HEK293 (cell line): Measurements from ENCODE around the gene PLEKHA6.

Experiments used
- CTCF ChIA-PET: fragments of 350-600 bp; formaldehyde crosslinking; extraction: SDS; loops from one replicate; lab custom pipeline; 2021; ENCODE audit warnings: antibody characterized with exemption; lab: Yijun Ruan, JAX
- POLR2A ChIA-PET: fragments of 300-600 bp; formaldehyde crosslinking; extraction: SDS; loops from one replicate; lab custom pipeline; 2020; ENCODE audit warnings: antibody characterized with exemption, inconsistent platforms; lab: Yijun Ruan, JAX
- H3K27ac ChIP-seq: fragments of 200-500 bp; sonication (Bioruptor generic); 2 replicates; pipeline ENCODE4 v1.5.1; 2014; ENCODE audit warnings: low read depth, low read length, control low read depth, inconsistent platforms; ENCODE audit errors: extremely low read depth
- H3K36me3 ChIP-seq, 2 experiments: fragments of 200-500 bp in 1 of 2; sonication (Bioruptor generic) in 1 of 2; 1 replicate in 1 of 2; 2 replicates in 1 of 2; pipeline ENCODE4 v1.5.1; 2014 to 2017; ENCODE audit warnings: inconsistent platforms in 2 of 2, low read length in 2 of 2; ENCODE audit not compliant: control insufficient read depth in 2 of 2, insufficient read depth in 1 of 2
- H3K4me1 ChIP-seq: fragments of 200-500 bp; sonication (Bioruptor generic); 2 replicates; pipeline ENCODE4 v1.5.1; 2014; ENCODE audit warnings: mild to moderate bottlenecking, low read length, inconsistent platforms; ENCODE audit not compliant: control insufficient read depth, insufficient read depth
- H3K4me3 ChIP-seq: 2 replicates; pipeline ENCODE4 v1.5.1; 2011; ENCODE audit warnings: low read depth, mild to moderate bottlenecking, control low read depth, low read length, moderate library complexity
- H3K9me3 ChIP-seq: fragments of 200-500 bp; sonication (Bioruptor generic); 2 replicates; pipeline ENCODE4 v1.5.1; 2014; ENCODE audit warnings: low read depth, low read length, inconsistent platforms; ENCODE audit not compliant: control insufficient read depth, insufficient read depth
- GFI1B ChIP-seq: fragments of 450-650 bp; formaldehyde crosslinking; IDR thresholded peaks from 2 replicates; pipeline ENCODE4 v1.5.1; 2016; ENCODE audit warnings: missing biosample characterization, missing genetic modification characterization
- YY1 ChIP-seq: fragments of 450-650 bp; formaldehyde crosslinking; IDR thresholded peaks from 2 replicates; pipeline ENCODE4 v1.5.1; 2018; ENCODE audit warnings: missing biosample characterization, missing genetic modification characterization
- ZBTB10 ChIP-seq: fragments of 450-650 bp; formaldehyde crosslinking; IDR thresholded peaks from 2 replicates; pipeline ENCODE4 v1.5.1; 2016; ENCODE audit warnings: missing biosample characterization, missing genetic modification characterization
- ZBTB17 ChIP-seq: fragments of 450-650 bp; formaldehyde crosslinking; IDR thresholded peaks from 2 replicates; pipeline ENCODE4 v1.5.1; 2016; ENCODE audit warnings: missing biosample characterization, missing genetic modification characterization
- ZNF148 ChIP-seq: fragments of 450-650 bp; formaldehyde crosslinking; IDR thresholded peaks from 2 replicates; pipeline ENCODE4 v1.5.0; 2017; ENCODE audit warnings: missing biosample characterization, missing genetic modification characterization, borderline replicate concordance
- ZNF174 ChIP-seq: fragments of 450-650 bp; formaldehyde crosslinking; IDR thresholded peaks from 2 replicates; pipeline ENCODE4 v1.5.0; 2017; ENCODE audit warnings: missing biosample characterization, mild to moderate bottlenecking, missing genetic modification characterization
- ZNF184 ChIP-seq: fragments of 450-650 bp; IDR thresholded peaks from 2 replicates; pipeline ENCODE4 v1.5.1; 2018; ENCODE audit warnings: missing biosample characterization, mild to moderate bottlenecking, missing genetic modification characterization
- ZNF23 ChIP-seq: fragments of 450-650 bp; formaldehyde crosslinking; IDR thresholded peaks from 2 replicates; pipeline ENCODE4 v1.5.1; 2016; ENCODE audit warnings: missing biosample characterization, missing genetic modification characterization, borderline replicate concordance
- ZNF324 ChIP-seq: fragments of 450-650 bp; formaldehyde crosslinking; IDR thresholded peaks from 2 replicates; pipeline ENCODE4 v1.5.1; 2016; ENCODE audit warnings: missing biosample characterization, missing genetic modification characterization
- ZNF623 ChIP-seq: fragments of 450-650 bp; formaldehyde crosslinking; IDR thresholded peaks from 2 replicates; pipeline ENCODE4 v1.5.1; 2016; ENCODE audit warnings: missing biosample characterization, missing genetic modification characterization
- ZNF639 ChIP-seq: fragments of 450-650 bp; formaldehyde crosslinking; IDR thresholded peaks from 2 replicates; pipeline ENCODE4 v1.5.1; 2016; ENCODE audit warnings: missing biosample characterization, missing genetic modification characterization
- ZNF654 ChIP-seq: fragments of 450-650 bp; formaldehyde crosslinking; IDR thresholded peaks from 2 replicates; pipeline ENCODE4 v1.5.1; 2016; ENCODE audit warnings: low read depth, missing biosample characterization, missing genetic modification characterization
- ZNF660 ChIP-seq: fragments of 450-650 bp; IDR thresholded peaks from 2 replicates; pipeline ENCODE4 v1.5.1; 2018; ENCODE audit warnings: missing biosample characterization, mild to moderate bottlenecking, missing genetic modification characterization
- ZNF664 ChIP-seq: fragments of 450-650 bp; formaldehyde crosslinking; IDR thresholded peaks from 2 replicates; pipeline ENCODE4 v1.5.1; 2016; ENCODE audit warnings: missing biosample characterization, missing genetic modification characterization
- ZNF830 ChIP-seq: fragments of 450-650 bp; IDR thresholded peaks from 2 replicates; pipeline ENCODE4 v1.5.0; 2018; ENCODE audit warnings: missing biosample characterization, missing genetic modification characterization, low read depth, mild to moderate bottlenecking, moderate library complexity
- ZSCAN23 ChIP-seq: fragments of 450-650 bp; formaldehyde crosslinking; IDR thresholded peaks from 2 replicates; pipeline ENCODE4 v1.5.1; 2016; ENCODE audit warnings: missing biosample characterization, missing genetic modification characterization

PLEKHA6 gene

GRCh38 chr1:204213668-204214662 lies 145.8 kb downstream of the PLEKHA6 start, which contains the start of gene GOLT1A (continued):
- no peak for TF ChIP-seq ZNF660 (tag by site-specific recombination)

GRCh38 chr1:204212715-204213114 lies 147.0 kb downstream of the PLEKHA6 start:
- Histone ChIP-seq H3K4me1 (no peaks in the 10 kb centered on the region), H3K27ac (no peak overlapping the region), H3K9me3 (no peaks in the 10 kb centered on the region), H3K36me3 (no peaks in the 10 kb centered on the region), H3K4me3 (no peak overlapping the region)
- peak; percentile 91 for TF ChIP-seq ZNF623 (tag by site-specific recombination)
- TF ChIP-seq ZNF639: no peak
- ChIA-PET CTCF (interaction anchor here (4.1 to 4.5 kb wide), 2 partner anchors 50 to 149 kb away, joined by 37 to 49 read pairs; partner anchors contain the start of gene PLEKHA6), POLR2A (no interaction called here)

GRCh38 chr1:204211046-204211445 lies 148.7 kb downstream of the PLEKHA6 start:
- Histone ChIP-seq H3K9me3 (no peaks in the 10 kb centered on the region), H3K4me3 (no peak overlapping the region), H3K36me3 (no peaks in the 10 kb centered on the region), H3K4me1 (no peaks in the 10 kb centered on the region), H3K27ac (no peak overlapping the region)
- TF ChIP-seq ZNF148 (tag by site-specific recombination) (no peak), YY1 (tag by site-specific recombination) (no peak), ZNF654 (tag by site-specific recombination) (no peak), ZNF324 (no peak), ZNF23 (tag by site-specific recombination) (no peak), ZNF639 (no peak), ZSCAN23 (tag by site-specific recombination) (no peak), ZBTB10 (tag by site-specific recombination) (no peak), ZBTB17 (tag by site-specific recombination) (no peak), ZNF664 (tag by site-specific recombination) (no peak), ZNF184 (tag by site-specific recombination) (no peak), ZNF830 (no peak), ZNF174 (tag by site-specific recombination) (no peak), GFI1B (tag by site-specific recombination) (no peak)
- ChIA-PET POLR2A (interaction anchor here (0.6 kb wide), 1 partner anchor 968 kb away, joined by 6 read pairs; no protein-coding TSS in a partner anchor), CTCF (interaction anchor here (0.6 to 2.3 kb wide), 6 partner anchors 47 to 292 kb away, joined by 3 to 14 read pairs (median 3); no protein-coding TSS in a partner anchor)
